DMS79 treated with DMSO at 0.1 percent for 48 hours (cell line): ENCODE results near the gene NACC2.
A peak's percentile ranks its signal among the peaks of the same experiment; 100 is the strongest.

ENCODE experiments used
- DNase-seq: peaks from one replicate; lab custom pipeline; 2025; lab: John Stamatoyannopoulos, UW

The NACC2 gene

GRCh38 chr9:136129176-136129575, 34.1 kb upstream of the NACC2 start:
- DNase-seq: no peak

DNA sequence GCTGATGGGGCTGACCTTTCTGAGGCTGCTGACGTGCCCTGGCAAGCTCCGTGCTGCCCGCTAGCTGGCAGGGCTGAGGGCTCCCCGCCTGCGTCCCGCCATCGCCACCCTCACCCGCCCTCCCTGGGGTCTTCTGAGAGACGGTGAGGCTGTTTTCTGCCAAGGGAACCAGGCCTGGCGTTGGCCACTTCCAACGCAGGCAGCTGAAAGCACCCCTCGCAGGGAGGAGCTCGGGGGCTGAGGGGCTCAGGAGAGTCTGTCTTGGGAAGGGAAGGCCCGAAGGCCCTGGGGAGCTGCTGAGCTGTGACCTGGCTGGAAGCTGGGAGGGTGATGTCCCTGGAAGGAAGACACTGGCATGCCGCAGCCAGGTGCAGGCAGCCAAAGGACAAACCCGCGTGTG, 33.3 kb upstream of the NACC2 start:
- DNase-seq: no peak

GRCh38 chr9:136127313-136127712, 32.2 kb upstream of the NACC2 start:
- no peak for DNase-seq

DNA sequence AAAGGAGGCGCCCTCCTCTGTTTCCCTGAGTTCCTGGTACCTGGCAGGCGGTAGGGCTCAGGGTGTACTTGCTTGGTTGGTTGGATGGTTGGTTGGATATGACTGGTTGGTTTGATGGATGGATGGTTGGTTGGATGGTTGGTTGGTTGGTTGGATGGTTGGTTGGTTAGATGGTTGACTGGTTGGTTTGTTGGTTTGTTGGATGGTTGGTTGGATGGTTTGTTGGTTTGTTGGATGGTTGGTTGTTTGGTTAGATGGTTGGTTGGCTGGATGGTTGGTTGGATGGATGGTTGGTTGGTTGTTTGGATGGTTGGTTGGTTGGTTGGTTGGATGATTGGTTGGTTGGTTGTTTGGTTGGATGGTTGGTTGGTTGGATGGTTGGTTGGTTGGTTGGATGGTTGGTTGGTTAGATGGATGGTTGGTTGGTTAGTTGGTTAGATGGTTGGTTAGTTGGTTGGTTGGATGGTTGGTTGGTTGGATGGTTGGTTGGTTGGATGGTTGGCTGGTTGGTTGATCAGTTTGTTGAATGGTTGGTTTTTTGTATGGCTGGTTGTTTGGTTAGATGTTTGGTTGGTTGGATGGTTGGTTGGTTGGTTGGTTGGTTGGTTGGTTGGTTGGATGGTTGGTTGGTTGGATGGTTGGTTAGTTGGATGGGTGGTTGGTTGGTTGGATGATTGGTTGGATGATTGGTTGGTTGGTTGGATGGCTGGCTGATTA, 30.0 kb upstream of the NACC2 start:
- DNase-seq: no peak

- DNase-seq: peak; percentile 40
Observed at GRCh38 chr9:136122425-136123383, 27.6 kb upstream of the NACC2 start.

- DNase-seq: no peak
Observed at GRCh38 chr9:136121801-136122200, 26.7 kb upstream of the NACC2 start.

- DNase-seq: no peak
Observed at GRCh38 chr9:136120438-136120844, 25.4 kb upstream of the NACC2 start.

DNA sequence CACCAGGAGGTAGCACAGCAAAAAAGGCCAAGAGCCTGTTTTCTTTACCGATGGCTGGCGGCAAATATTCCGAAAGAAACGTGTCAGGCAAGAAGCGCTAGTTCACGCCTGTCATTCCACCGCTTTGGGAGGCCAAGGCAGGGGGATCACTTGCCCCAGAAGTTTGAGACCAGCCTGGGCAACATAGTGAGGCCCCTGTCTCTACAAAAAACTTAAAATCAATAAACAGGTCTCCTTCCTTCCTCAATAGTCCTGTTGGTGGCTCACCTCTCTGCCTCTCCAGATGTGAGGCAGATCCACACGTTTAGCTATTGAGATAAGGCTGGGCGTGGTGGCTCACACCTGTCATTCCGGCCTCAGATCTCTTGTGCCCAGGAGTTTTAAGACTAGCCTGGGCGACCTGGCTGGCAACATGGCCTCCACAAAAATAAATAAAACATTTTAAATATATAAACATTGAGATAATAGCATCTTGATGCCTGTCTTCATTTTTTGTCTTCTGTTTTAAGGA, 24.8 kb upstream of the NACC2 start:
- DNase-seq: no peak

DNA sequence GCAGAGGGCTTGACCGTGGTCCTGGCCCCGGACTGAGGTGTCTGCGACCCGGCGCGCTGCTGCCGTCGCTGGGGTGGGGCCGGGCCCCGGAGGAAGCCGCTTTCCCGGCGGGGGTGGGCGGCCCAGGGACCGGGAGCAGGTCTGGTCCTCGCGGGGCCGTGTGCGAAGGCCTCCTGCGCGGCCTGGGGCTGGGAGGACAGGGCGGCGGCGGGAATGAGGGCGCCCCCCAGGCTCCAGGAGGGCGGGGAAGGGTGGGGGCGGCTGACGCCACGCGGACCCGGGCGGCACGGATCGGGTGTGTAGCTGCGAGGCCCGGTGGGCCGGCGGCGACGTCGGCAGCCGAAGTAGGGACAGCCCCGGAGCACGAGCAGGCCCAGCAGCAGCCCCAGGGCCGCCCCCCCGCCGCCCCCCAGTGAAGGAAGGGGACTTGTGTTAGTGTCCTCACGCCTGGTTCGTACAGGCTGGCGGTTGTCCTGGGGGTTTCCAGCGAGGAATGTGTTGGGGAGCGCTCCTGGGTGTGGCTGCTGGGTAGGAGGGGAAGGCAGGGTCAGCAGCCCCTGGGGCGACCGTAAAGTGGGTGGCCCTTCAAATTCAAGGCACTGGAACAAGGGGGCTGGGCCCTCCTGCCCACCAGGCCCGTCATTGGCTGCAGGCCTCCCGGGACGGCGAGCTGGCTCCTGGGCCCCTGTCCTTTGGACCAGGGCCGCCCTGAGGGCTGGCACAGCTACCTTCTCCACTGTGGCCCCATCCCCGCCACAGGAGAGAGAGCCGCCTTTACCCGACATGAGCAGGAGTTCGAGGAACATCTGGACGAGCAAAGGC, 24.2 kb upstream of the NACC2 start:
- peak; percentile 70 for DNase-seq

DNA sequence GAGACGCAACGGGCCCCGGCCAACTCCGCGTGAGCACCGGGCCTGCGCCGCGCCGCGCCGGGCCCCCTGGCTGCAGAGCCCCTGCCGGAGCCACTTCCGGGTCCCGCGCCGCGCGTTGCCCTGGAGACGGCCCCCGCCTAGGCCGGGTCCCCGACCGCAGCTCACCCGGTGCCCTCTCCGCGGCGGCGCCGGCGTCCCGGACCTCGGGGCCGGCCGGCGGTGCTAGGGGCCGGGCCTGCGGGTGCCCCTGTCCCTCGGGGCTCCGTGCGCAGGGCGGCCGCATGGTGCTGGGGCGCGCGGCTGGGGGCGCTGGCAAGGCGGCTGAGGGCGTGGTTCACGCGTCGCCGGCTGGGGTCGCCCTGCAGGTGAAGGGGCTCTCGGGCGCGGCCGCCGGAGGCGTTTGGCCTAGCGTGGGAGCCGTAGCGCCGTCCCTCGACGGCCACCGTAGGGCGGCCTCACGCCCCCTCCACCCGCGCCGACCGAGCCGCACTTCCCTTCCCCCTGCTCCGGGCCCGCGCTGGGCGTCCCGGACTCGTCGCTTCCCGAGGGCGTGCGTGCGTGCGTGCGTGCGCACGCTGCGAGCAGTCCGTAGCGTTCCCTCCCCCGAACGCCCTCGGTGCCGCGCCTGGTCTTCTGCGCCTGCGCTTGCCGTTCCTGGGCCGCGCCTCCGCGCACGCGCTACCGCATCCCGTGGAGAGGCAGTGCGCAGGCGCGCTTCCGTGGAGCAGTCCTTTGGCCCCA, 23.4 kb upstream of the NACC2 start, which contains the start of gene TMEM250:
TSS of gene TMEM250 (minus strand) at position 556 of the 741 bp plus-strand sequence. CDS start 1,975 bp downstream, outside the sequence.
- peak; percentile 90 for DNase-seq

- no peak for DNase-seq
Observed at GRCh38 chr9:136117916-136118319, 22.8 kb upstream of the NACC2 start.

DNA sequence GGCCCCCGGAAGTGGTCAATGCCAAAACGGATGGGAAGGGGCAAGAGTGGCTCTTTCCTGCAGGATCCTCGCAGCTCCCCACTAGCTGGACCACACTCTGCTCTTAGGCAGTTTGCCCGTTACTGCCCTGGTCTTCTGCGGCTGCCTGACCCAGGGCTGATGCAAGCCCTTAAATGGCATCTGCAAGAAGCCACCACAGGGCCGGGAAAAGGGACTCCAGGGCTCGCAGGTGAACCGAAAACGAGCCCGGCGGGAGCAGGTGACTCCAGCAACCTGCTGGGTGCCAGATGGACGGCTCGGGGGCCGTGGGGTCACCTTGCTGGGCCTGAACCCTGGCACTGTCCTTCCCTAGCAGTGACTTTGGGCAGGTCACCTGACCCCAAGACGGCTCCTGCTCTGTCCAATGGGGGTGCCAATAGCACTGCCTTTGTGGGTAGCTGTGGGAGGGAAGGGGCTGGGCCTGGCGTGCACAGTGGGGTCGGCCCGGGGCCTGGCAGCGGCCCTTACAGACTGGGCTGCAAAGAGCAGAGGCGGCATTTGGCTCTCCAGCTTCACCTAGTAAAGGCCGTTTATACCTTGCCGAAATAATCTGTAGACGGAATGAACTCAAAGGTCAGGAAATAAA, 22.3 kb upstream of the NACC2 start:
- peak; percentile 24 for DNase-seq

DNA sequence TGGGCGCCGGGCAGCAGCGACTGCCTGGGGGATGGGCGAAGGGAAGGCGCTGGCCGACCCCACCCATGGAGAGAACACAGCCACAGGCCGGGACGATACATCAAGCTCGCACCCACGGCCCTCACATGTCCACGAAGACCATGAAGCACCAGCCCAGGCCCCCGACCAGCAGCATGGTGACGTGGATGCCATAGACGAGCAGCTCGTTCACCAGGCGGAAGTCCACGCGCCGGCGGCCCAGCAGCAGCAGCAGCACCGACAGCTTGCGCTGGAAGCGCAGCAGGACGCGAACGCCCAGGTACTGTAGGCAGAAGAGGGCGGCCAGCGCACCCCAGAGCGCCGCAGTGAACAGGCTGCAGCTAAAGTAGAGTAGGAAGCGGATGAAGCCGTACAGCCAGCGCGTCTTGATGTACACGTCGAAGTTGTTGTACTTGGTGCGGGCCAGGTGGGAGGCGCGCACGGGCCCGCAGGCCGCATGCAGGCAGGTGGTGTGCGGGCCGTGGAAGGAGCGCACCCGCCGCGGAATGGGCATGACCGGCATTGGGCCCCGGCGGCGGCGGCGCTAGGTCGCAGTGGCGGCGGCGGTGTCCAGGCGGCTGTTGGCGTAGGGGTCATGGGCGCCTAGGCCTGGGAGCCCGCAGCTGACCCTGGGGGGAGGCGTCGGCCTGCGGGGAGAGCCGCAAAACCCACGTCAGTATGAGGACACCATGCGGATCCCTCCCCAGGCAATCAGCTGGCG, 21.4 kb upstream of the NACC2 start:
- no peak for DNase-seq

- DNase-seq: no peak
Observed at GRCh38 chr9:136115641-136116359, 20.7 kb upstream of the NACC2 start.

GRCh38 chr9:136115206-136115605, 20.1 kb upstream of the NACC2 start:
- no peak for DNase-seq

- no peak for DNase-seq
Observed at GRCh38 chr9:136114610-136115009, 19.5 kb upstream of the NACC2 start.

DNA sequence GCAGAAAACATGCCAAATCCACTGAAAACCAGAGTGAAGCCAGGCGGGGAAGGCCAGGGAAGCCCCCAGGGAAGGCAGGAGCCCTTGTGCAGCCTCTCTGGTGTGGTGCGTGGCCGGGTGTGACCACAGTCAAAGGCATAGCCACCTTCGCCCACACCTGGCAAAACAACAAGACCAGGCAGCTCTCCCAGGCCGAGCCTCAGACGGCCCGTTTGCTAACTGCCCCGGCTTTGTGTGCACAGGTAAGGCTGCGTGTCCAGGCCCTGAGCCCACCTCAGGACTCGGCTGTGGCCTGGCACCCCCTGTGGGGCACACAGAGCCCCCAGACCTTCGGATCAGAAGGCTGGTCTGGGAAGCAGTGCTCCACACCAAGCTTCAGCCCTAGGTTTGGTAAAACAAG, 17.5 kb upstream of the NACC2 start:
- DNase-seq: no peak

DNA sequence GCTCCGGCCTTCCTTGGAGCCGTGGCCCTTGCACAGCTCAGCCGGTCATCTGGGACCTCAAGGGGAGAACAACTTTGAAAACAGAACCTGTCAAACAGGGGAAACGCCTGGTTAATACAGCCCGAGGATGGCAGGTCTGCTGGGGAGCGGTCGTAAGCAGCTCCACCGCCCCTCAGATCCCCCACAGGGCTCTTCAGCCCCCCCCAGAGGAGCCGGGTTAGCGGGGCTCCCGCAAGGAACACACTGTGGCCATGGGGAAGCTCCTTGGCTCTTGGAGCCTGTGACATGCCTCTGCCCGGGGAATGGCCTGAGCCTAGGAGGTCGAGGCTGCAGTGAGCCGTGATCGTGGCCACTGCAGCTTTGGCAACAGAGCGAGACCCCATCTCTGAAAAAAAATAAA, 16.8 kb upstream of the NACC2 start:
- DNase-seq: no peak

- no peak for DNase-seq
Observed at GRCh38 chr9:136111190-136111589, 16.1 kb upstream of the NACC2 start.
